ENCODE results near the gene GJC2.
A peak's percentile ranks its signal among the peaks of the same experiment; 100 is the strongest.

The GJC2 gene

DNA sequence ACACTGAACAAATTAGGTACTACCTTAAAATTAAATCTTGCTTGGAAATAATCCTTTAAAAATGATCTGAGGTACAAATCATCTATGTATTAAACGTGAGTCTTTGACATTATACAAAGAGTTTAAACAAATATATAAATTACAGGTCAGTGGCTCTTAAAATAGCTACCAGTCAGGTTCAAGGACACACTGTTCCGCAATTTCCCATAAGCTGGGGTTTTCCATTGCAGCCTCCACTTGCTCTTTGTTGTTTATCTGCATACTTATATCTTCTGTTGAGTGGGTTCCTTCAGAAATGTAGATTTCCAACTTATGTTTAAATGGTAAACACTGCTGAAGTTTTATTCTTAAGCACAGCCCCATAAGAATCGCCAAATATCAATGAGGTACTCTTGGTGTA is 34.9 kb upstream of the GJC2 start:
- DNase-seq (ENCODE audit: low spot score): no peak

DNA sequence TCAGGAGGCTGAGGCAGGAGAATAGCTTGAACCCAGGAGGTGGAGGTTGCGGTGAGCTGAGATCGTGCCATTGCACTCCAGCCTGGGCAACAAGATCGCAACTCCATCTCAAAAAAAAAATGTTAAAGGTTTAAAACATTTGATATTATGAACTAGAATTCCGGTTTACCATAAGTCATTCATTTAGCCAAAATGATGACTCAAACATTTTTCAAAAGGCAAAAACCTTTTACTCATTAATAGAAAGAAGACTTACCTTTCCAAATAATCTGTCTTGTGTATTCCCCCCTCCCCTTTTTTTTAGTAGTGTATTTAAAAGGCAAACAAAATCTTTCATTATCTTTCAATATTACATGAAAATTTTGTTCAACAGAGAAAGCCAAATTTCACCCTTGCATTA is 32.4 kb upstream of the GJC2 start:
- no peak for DNase-seq (ENCODE audit: low spot score)

DNA sequence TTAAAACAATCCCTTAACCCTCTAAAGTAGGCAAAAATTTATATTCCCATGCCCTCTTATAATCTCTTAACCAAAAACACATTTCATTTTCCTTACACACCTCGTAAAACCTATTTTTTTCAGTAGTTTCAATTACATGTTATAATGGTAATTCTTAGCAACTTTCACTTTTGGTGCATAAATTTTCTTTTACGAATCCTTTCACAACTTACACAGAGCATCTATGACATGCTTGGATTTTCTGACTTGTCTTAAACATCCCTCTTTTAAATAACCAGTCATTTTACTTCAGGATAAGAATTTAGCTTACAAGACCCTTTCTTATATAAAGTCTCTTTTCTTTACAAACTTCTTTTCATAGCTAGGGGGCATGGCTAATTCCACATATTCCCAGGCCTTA is 31.7 kb upstream of the GJC2 start:
- DNase-seq (ENCODE audit: low spot score): no peak

DNA sequence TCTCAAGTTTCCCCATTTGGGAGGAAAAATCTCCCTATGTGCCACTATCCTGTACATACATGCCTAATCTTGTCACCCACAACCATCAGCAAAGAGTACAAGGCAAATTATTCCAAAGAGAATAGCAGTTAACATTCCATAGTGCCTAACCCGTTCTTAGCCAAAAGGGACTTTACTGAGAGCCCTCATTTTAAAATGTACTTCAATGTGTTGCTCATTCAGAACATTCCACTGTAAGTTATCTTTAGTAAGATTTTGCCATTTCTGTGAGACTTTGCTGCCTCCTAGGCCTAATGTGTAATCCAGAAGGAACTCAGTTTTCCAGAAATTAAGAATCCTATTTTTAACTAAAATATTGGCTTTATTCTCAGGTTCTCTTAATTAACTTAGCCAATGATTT is 29.4 kb upstream of the GJC2 start:
- DNase-seq (ENCODE audit: low spot score): no peak

DNA sequence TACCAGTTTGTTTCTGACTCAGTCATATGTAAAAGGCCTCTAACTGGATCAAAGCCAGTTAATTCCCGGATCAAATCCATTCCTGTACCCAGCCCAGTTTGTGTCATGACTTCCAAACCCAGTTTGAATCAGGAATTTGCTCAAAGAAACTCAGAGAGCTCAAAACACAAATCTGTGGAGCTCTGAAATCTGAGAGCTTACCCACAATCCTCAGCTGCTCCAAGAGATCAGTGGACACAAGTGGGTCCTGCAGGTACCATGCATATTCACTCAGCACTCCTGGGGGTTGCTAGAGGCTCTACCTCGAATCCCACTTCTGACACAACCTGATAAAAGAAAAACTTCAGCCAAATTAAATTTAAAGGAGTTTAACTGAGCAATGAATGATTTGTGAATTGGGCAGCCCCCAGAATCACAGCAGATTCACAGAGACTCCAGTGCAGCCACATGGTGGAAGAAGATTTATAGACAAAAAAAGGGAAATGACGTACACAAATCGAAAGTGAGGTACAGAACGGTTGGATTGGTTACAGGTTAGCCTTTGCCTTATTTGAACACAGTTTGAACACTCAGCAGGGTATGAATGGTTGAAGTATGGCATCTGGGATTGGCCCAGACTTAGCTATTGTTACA is 28.8 kb upstream of the GJC2 start:
- no peak for DNase-seq (ENCODE audit: low spot score)

DNA sequence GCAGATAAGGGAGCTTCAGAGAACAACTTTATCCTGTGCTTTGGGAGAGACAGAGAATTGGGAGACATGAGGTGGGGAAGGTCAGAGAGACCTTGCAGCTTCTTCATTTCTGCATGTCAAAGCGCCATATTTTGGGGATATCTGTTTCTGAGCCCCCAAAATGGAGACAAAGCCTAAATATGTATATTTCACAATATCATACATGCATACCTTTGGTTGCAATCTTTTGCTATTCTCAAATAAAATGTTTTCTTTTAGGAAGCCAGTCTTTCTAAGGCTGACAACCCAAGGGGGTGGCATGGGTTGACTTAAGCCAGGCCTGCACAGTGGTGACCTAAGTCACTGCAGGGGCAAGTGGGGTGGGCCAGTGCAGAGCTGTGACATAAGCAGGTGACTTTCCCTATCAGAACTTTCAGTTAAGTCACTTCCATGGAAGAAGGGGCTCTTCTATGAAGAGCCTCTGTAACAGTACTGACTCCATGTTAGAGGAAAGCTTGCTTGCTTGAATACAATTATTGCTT is 26.7 kb upstream of the GJC2 start:
- no peak for DNase-seq (ENCODE audit: low spot score)

DNA sequence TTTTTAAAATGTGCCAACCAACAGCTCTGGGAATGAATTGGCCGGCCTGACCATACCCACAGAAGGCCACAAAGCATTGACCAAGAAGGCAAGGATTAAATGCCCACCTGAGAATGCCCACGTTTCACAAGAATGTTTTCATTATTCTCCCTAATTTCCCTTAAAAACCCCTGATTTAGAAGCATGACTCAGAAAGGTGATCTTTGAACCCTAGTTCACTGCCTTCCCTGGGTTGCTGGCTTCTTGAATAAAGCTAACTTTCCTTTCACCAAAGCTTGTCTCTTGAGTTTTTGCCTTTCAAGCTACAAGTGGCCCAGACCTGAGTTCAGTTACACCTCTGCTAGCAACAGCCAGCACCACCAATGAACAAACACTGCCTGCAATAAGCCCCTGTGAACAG is 26.2 kb upstream of the GJC2 start:
- DNase-seq (ENCODE audit: low spot score): no peak

DNA sequence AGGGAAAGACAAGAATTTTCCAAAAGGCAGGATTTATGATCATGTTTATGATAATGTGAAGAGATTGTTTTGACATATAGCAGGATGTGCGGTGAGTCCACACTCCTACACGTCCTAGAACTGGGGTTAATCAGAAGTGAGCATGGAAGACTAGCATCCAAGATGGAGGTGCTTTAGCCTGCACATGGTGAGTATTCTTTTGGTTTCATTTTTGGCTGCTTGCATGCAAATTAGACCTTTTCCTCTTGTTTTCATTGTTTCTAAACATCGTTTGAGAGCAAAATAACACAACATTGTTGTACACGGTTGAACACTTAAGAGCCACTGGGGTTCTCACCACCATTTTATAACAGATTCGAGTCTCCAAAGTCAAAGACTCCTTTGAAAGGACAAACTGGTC is 24.5 kb upstream of the GJC2 start:
- DNase-seq (ENCODE audit: low spot score): no peak

DNA sequence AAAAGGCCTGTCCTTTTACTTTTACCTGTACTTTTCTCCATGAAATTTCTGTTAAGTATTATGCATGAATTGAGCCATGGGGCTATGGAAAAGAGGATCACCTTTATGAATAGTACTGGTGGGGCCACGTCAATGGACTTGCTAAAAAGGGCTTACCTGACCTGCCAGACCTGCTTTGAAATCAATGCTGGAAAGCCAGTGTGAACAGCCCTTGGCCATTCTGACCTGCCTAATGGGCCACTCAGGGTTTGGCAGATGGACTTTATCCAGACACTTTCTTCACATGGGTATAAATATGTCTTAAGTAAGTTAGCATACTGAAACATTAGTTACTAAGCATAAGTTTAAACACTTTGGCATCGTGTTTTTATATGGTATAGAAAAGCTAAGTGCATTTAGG is 18.0 kb upstream of the GJC2 start:
- no peak for DNase-seq (ENCODE audit: low spot score)

DNA sequence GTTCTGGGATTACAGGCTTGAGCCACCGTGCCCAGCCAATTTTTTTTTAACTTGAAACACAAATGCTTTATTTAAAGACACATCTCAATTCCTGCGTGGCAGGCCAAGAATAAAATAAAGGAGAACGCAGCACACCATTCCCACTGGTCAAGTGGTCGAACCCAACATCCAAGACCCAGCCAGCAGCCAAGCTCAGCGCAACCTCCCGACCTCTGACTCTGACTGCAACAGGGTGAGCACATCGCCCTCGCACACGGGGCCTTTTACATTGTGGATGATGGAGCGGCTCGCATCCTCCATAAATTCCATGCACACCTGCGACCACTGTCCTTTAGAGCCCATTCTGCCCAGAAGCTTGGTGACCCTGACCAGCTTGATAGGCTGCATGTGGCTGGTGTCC is 15.1 kb upstream of the GJC2 start:
- no peak for DNase-seq (ENCODE audit: low spot score)

DNA sequence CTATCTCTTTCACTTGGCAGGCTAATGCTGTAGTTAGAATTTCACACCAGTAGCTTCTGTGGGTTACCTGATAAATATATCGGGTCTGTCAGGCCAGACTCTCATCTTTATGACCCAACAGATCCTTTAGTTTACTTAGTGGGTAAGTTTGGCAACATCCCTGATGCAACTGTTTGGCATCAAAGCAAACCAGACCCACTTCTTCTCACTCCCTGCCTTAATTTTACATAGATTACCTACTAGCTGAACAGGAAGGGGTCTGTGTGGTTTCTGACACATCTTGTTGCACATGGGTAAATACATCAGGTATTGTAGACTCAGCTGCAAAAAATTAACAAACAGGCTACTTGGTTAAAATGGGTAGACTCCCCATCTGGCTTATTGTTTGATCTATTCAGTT is 12.8 kb upstream of the GJC2 start:
- DNase-seq (ENCODE audit: low spot score): no peak

DNA sequence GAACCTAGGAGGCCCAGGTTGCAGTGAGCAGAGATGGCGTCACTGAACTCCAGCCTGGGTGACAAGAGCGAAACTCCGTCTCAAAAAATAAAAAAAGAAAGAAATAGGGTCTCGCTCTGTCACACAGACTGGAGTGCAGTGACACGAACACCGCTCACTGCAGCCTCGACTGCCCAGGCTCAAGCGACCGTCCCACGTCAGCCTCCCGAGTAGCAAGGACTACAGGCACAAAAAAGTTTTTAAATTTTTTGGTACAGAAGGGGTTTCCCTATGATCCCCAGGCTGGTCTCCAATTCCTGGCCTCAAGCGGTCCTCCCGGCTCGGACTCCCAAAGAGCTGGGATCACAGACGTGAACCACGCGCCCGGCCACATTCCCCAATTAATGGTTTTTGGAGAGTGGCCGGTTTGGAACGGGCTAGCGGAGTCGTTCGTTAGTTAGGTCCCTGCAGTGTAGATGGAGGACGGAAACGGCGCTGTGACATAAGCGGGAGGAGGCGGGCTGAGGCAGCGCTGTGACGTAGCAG is 10.3 kb upstream of the GJC2 start:
- no peak for DNase-seq (ENCODE audit: low spot score)

DNA sequence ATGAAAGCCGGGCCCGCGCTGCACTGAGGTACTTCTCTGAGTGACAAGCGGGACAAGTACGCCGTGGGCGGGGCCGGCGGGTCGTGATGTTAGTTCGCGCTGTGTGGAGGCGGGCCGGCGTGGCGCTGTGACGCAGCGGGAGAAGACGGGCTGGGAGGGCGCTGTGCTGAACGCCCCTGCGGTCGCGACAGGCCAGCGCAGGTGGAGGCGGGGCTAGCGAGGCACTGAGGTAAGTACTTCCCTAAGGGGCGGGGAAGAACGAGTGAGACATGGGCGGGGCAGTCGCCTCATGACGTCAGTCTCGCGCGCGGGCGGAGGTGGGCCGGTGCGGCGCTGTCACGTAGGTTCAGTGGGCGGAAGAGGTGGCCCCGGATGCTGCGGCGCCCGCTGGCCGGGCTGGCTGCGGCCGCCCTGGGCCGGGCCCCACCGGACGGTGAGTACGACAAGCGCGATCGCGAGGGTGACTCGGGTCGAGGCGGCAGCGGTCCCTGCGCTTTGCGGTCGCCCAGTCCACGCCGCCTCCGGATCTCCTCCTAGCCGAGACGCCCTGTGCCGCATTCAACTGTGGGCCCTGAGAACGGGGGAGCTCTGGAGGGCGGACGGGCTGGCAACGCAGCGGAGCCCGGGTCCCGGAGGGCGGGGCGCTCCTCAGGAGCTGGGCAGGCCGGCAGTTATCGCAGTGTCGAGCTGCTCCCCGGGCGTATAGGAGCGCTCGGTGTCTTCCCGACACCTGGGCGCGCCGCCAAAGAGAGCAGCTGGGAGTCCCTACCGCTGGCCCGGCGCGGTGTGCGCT is 9.6 kb upstream of the GJC2 start, which contains the start of gene GUK1:
GUK1 (plus strand) TSS at position 349 of the 793 bp plus-strand sequence; CDS start at position 373, 24 bp downstream.
- peak; percentile 99 for DNase-seq (ENCODE audit: low spot score)

DNA sequence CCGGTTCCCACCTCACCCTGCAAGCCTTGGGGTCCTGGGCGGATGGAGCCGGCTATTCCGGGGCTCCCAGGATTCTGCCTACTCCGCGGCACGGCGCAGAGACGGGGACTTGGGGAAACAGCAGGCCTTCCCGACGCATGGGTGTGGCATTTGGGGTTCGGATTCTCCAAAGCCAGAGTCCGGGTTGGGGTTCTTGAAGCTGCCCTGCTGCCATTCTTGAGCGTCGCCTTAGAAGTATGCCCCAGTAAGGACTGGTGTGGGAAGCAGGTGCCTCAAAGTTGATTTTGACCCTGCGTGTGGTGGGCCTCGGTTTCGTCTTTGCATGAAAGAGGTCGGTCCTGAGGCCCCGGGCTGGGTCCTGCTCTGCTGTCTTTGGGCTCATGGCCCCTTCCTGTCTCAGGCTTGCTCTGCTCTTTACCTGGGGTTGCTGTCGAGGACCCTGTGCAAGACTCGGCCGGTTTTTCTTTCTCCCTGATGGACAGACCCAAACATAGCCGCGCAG is 9.0 kb upstream of the GJC2 start:
- DNase-seq (ENCODE audit: low spot score): no peak

DNA sequence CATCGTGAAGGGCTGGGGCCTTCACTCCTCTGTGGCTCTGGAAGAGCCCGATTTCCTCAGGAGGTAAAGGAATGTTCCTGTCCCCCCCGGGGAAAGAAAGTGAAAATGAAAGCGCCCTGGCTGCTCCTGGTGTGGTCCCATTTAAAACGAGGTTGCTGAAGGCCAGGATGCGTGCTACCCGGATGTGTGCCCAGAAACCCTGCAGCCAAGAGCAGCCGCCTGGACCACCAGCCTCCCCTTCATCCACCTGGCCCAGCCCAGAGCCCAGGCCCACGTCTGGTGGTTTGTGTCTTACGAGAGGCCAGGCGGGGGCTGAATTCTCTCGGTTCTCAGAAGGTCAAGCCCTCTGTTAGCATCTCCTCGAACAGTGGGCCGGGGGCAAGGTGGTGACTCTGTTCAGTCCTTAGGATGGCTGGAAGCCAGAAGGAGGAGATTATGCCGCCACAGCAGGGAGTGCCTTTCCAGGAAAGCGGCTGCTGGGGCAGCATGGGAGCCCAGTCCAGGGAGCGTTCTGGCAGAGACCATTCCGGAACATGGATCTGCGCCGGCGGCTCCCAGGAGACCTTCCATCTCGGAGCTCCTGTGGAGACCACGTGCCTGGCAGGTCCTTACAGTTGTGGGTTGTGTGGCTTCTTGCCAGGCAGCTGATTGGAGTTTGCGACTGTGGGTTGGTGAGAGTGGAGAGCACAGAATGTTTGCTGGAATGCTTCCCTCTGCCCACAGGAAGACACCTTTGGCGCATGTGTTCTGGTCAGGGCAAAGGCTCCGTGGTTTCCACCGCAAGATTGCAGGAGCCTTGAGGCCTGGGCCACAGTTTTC is 8.3 kb upstream of the GJC2 start:
- peak; percentile 53 for DNase-seq (ENCODE audit: low spot score)

DNA sequence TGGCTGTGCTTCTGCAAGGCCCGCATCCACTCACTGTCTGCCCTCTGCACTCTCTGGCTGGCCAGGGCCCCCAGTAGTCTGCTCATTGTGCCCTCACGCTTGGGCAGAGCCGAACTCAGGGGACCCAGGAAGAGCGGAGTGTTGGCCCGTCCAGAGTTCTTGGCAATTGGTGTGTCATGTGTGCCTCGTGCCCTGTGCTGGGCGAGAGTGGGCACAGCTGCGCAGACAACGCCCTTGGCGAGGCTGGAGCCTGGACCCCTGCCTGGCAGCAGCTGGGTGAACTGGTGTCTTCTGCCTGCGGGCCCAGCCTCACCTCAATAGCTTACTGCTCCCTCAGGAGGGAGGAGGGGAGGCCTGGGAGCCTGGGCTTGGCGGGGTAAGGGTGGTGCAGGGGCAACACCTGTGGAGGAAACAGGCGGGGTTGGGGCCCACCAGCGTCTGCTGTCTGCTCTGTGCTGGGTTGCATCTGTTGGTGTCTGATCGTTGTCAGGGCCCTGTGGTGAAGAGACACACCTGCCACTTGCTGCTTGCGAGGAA is 7.5 kb upstream of the GJC2 start:
- no peak for DNase-seq (ENCODE audit: low spot score)

DNA sequence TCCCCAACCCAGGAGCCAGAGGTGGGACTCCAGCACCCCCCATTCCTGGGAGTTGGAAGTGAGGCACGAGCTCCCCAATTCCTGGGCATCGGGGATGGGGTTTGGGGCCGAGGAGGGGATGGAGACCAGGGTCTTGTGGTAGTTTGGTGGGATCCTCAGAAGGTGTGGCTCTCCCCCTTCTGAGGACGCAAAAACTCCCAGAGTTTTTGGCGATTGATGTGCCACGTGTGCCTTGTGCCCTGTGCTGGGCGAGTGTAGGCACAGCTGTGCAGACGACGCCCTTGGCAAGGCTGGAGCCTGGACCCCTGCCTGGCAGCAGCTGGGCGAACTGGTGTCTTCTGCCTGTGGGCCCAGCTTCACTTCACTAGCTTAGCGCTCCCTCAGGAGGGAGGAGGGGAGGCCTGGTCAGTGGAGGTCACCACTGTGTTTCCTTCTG is 7.0 kb upstream of the GJC2 start:
- no peak for DNase-seq (ENCODE audit: low spot score)

DNA sequence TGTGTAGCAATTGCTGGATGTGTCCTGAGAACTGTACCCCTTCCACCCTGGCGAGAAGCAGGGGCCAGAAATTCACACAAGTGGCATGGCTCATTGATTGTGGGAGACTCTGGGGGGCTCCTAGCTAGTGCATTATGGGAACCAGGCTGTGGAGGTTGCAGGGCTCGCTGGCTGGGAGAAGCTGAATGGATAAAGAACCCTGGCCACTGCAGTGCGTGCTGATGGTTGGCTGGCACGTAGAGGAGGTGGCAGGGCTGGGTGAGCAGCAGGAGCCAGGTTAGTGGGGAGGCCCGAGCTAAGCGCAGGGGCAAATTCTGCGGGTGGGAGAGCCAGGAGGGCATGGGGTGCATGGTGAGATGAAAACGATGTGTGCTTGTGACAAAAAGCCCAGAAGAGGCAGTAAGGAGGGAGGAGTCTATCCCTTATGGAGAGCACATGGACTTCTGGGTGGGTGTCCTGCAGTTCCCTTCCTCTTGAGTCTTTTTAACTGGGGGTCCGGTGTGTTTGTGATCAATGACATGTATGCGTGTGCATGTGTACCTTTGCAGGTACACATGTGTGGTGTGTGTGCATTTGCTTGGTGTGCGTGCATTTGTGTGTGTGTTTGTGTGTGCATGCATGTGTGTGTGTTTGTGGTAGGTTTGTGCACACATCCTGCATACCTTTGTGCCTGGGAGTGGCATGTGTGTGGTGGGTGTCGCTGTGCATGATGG is 6.1 kb upstream of the GJC2 start:
- DNase-seq (ENCODE audit: low spot score): no peak

DNA sequence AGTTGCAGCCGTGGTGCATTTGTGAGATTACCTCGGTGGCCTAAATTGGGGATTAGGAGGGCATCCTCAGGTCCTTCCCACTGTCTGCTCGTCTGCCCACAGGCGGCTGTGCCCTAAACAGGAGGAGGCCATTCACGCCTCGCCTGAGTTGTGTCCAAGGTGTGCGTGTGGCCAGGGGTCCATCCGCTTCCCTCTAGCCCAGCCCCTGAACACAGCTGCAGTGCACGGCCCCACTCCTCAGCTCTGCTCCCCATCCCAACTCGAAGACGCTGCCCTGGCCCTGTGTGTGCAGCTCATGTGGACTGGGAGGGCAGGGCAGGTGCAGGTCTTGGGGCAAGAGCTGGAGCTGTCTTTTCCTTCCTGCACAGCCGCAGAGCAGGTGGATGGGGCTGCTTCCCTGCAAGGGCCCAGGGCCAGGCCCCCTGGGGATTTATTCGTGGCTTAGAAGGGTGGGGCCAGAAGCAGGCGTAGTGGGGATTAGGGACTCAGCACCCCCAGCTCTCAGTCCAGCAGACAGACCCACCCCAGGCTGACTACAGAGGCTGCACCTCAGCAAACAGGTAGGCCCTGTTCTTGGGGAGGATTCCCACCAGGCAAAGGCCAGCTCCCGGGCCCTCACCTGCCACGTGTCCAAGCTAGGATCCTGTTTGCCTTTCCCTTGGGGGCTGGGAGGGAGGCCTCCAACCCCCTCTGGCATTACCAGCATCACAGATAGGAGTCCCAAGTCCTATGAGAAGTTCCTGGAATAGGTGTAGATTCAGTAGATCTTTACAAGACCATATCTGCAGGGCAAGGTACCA is 5.3 kb upstream of the GJC2 start:
- no peak for DNase-seq (ENCODE audit: low spot score)

DNA sequence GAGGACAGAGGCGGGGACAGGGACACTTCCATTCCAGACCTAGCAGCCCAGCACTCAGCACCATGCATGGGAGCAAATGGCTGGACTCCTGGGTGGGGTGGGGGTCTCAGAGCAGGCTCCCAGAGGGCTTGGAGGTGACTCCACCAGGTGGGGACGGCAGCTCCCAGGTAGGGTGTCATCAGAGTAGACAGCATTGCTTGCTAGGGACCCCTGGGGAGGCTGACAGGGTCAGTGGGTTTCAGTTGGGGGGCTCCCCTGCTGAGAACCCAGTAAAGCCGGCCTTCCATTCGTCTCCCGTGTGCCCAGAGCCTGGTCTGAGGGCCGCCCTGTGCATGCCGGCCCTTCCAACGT is 4.8 kb upstream of the GJC2 start:
- DNase-seq (ENCODE audit: low spot score): no peak
